Activated CD4-positive, alpha-beta T cell treated with anti-CD3 and anti-CD28 coated beads for 4 hours (primary cell): ENCODE results near the gene HARS2.
"Not testable (repeated sequence)": the region's sequence is repeated elsewhere in the genome, so short reads cannot be mapped to it uniquely, and the experiment has no call there.

Source experiments
- DNase-seq, 2 donors: peaks; one replicate each; pipeline ENCODE4 v3.0.0-alpha.2; 2020

The HARS2 gene

DNA sequence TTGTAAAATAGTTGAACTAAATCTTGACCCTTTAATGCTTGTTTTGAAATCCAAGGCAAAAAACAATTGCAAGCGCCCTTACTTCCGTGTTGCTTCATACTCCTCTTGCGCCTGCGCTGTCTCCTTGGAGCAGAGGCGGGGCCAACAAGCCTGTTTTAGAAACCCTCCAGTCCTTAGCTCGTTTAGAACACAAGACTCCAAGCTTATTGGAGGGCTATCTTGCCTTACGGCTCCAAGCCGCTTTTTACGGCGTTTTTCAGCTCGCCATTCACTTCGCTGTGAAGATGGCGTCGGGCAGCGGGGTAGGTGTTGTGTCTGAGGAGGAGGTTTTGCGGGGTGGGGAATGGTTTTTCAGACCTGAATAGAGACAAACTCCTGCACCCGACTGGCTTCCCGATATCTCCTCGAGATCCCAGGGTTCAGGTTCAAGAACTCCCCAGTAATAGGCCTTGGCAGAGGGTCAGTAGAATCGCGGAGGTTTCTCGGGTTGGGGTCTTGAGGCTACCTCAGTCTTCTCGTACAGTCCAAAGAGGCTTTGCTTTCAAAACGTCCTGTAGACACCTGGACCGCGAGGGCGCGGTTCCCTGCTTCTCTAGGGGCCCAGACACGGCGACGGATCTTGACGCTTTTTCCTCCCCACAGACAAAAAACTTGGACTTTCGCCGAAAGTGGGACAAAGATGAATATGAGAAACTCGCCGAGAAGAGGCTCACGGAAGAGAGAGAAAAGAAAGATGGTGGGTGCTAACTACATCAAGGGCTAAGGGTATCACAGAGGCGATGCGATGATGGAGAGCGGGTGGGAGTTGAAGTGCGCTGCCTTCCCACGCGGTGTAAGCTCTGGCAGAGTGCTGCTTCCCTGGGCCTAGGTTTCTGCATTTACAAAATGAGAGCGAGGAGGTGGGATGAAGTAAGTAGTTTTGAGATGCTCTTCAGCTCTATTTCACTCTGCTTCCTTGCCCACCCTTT is 9.2 kb downstream of the HARS2 start, which contains the start of gene ZMAT2:
Gene ZMAT2, plus strand, starts transcription at position 271 of the 968 bp plus-strand sequence. Its CDS starts 14 bp downstream, at position 285.
- peak; percentile 91 to 92 for DNase-seq

- no peak for DNase-seq
These were observed 16.6 kb downstream of the HARS2 start for GRCh38 chr5:140707812-140708211.

DNA sequence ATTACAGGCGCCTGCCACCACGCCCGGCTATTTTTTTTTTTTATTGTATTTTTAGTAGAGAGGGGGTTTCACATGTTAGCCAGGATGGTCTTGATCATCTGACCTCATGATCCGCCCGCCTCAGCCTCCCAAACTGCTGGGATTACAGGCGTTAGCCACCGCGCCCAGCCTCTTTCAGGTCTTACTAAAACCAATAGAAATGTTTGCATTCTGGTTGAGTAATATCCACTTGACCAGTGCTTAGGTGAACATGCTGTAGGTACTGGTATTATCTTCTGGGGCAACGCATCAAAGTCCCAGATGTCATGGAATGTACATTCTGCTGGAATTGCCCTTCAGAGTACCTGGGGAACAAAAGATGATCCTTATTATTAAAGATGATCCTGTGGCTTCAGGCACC is 17.5 kb downstream of the HARS2 start:
- not testable (repeated sequence) for DNase-seq

GRCh38 chr5:140710899-140711552 is 19.8 kb downstream of the HARS2 start:
- DNase-seq: peak; percentile 76 to 94

- no peak for DNase-seq
These were observed 20.5 kb downstream of the HARS2 start for GRCh38 chr5:140711794-140712193.

DNA sequence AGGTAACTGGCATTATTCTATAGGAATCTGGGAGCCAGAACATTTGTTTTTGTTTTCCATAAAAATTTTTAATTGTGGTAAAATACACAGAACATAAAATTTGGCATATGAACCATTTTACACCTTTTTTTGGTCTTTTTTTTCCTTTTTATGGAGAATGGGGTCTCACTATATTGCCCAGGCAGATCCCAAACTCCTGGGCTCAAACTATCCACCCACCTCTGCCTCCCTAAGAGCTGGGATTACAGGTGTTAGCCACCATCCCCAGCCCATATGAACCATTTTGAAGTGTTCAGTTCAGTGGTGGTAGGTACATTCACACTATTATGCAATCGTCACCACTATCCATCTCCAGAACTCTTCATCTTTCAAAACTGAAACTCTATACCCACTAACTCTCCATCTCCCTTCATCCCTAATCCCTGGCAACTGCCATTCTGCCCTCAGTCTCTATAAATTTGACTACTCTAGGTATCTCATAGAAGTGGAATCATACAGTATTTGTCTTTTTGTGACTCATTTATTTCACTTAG is 22.4 kb downstream of the HARS2 start:
- no peak for DNase-seq

DNA sequence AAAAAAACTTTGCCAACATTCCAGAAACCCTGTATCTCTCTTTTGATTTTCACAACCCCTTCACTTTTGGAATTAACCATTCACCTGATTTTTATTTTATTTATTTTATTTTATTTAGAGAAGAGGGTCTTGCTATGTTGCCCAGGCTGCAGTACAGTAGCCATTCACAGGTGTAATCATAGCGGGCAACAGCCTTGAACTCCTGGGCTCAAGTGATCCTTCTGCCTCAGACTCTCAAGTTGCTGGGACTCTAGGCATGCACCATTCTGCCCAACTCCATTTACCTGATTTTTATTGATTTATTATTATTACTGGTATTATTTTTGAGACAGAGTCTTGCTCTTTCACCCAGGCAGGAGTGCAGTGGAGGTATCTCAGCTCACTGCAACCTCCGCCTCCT is 25.0 kb downstream of the HARS2 start:
- not testable (repeated sequence) for DNase-seq

- no peak for DNase-seq
These were observed 27.0 kb downstream of the HARS2 start for GRCh38 chr5:140718266-140718592.

GRCh38 chr5:140720738-140721137 is 29.5 kb downstream of the HARS2 start:
- not testable (repeated sequence) for DNase-seq

- not testable (repeated sequence) for DNase-seq
These were observed 30.1 kb downstream of the HARS2 start for GRCh38 chr5:140721395-140721794.

DNA sequence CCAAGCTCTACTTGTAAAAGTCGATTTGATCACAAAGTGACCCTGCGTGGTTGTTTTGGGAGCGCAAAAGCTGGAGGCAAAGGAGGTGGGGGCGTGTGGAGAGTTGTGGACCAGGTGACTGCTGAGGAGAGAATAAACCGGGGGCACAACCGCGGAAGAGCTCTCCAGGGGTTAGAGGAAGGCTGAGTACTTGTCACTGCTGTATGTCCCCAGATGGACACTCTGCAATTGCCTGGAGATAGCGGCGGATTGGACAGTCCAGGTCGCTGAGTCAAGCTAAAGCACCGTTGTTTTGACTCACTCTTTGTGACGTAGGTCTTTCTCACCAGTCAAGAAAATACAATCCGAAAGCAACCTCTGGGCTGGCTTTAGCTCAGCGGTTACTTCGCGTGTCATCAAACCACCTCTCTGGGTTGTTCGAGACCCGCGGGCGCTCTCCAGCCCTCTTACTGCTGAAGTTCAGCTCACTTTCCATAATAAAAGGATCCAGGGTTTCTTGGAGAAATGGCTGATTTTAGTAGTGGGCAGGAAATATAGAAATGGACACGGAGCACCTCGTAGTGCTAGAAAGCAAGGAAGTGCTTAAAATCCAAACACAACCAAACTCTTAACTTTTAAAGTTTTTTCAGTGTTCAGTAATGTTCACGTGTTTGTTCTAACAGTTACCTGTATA is 34.7 kb downstream of the HARS2 start:
- peak; percentile 50 to 56 for DNase-seq

DNA sequence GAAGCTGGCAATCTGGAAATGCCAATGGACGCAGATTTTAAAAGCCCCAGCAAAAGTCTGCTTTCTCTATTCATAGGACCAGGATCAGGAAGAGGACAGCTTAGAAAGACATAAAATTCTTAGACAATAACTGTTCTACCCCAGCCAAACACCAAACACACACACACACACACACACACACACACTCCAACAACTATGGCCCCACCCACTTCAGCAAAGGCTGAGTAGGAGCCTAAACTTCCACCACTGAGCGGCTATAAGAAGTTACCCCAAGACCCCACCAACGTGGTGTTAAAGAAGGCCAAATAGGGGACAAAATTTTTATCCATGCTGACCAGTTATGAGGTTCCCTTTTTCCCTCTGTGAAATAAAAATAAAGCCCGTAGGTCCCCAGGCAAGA is 41.8 kb downstream of the HARS2 start:
- no peak for DNase-seq

- DNase-seq: no peak
These were observed 43.1 kb downstream of the HARS2 start for GRCh38 chr5:140734354-140734753.

DNA sequence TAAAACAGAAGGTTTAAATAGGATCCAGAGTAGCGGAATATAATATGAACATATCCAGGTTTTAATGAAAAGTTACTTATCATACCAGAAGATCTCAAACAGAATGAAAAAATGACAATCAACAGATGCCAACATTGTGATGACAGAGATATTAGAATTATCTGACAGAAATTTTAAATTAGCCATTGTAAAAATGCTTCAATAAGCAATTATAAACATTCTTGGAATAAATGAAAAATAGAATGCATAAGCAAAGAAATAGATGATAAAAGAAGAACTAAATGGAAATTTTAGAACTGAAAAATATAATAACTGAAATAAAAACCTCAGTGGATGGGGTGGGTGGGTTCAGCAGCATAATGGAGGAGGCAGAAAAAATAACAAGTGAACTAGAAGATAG is 46.2 kb downstream of the HARS2 start:
- no peak for DNase-seq

- DNase-seq: no peak
These were observed 50.7 kb downstream of the HARS2 start for GRCh38 chr5:140741967-140742366.
